Peyer's patch (tissue), 4 donors: ENCODE measurements around the gene CCL5.

Experiments
- CTCF ChIP-seq, 6 experiments: fragments of 450-650 bp in 4 of 6; fragments of 200-600 bp in 2 of 6; sonication (generic) in 1 of 6; IDR thresholded peaks; one replicate each; pipeline ENCODE4 v1.5.1; 2017 to 2019; ENCODE audit warnings: antibody characterized with exemption in 6 of 6, mild to moderate bottlenecking in 3 of 6, moderate library complexity in 1 of 6
- POLR2A ChIP-seq, 2 donors: fragments of 450-650 bp; IDR thresholded peaks; one replicate each; pipeline ENCODE4 v1.5.1; 2017; ENCODE audit warnings: antibody characterized with exemption in 2 of 2, mild to moderate bottlenecking in 2 of 2, moderate library complexity in 2 of 2

DNA sequence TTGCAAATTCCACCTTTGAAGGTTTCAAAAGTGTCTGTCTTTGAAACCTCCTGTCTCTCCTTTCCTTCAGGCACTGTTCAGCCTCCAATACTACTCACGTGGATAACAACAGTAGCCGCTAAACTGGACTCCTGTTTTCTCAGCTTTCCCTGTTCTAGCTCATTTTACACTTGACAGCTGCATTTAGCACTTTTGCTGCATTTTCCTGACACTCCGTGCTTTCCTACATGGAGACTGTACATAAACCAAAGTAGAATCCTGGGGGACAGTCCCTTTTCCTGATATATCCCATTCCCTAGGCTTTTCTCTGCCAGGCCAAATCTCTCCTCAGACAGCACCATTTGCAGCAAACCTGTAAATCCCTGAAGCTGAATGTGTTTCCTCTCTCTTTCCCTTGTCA is 3.6 kb downstream of the CCL5 start:
- no peak for TF ChIP-seq CTCF (IDR thresholded peaks at IDR 0.05)
- no peak for TF ChIP-seq POLR2A (IDR thresholded peaks at IDR 0.05)
